A673 (cell line): ENCODE results near the gene C1orf167. TPM values are rescaled to one million over a fixed set of nuclear protein-coding genes. Genes with fewer than 3 reads are reported as not detected.
A peak's percentile ranks its signal among the peaks of the same experiment; 100 is the strongest.

Source experiments
- Bru-seq: library from RNA; stranded (reverse); fragments of 400-500 nt; gene quantifications from one replicate; lab custom pipeline; 2021; lab: Mats Ljungman, UMichigan
- BruChase-seq, 2 experiments: library from RNA; stranded (reverse); fragments of 400-500 nt; gene quantifications; one replicate each; lab custom pipeline; 2021; lab: Mats Ljungman, UMichigan
- BruUV-seq: library from RNA; stranded (reverse); fragments of 400-500 nt; replicated peaks from 2 replicates; lab custom pipeline; 2021; lab: Mats Ljungman, UMichigan
- CTCF ChIA-PET: fragments of 300-600 bp; sonication (Branson Sonifier 250); formaldehyde crosslinking; loops from one replicate; lab custom pipeline; 2022; ENCODE audit warnings: antibody characterized with exemption; lab: Charles Lee
- POLR2A ChIA-PET: fragments of 300-600 bp; sonication (Branson Sonifier 250); formaldehyde crosslinking; loops from one replicate; lab custom pipeline; 2022; ENCODE audit warnings: antibody characterized with exemption; ENCODE audit not compliant: low non-redundant PET; lab: Charles Lee
- DNase-seq: peaks from one replicate; pipeline ENCODE4 v3.0.0-alpha.2; 2015; ENCODE audit warnings: low spot score
- H3K27ac ChIP-seq: fragments of 200-600 bp; sonication (generic); 2 replicates; pipeline ENCODE4 v1.5.1; 2016; ENCODE audit warnings: mixed run types, low read depth, mild to moderate bottlenecking, mixed read lengths, antibody characterized with exemption, low read length; ENCODE audit not compliant: poor library complexity, severe bottlenecking
- H3K27me3 ChIP-seq: fragments of 200-600 bp; sonication (generic); replicated peaks from 2 replicates; pipeline ENCODE4 v1.6.1; 2017; ENCODE audit warnings: mixed run types, low read depth, mild to moderate bottlenecking, mixed read lengths, antibody characterized with exemption, low read length; ENCODE audit not compliant: insufficient read depth, poor library complexity
- H3K36me3 ChIP-seq: fragments of 200-600 bp; sonication (generic); 2 replicates; pipeline ENCODE4 v1.6.1; 2016; ENCODE audit warnings: mixed run types, mild to moderate bottlenecking, mixed read lengths, antibody characterized with exemption, low read length; ENCODE audit not compliant: insufficient read depth, poor library complexity, severe bottlenecking
- H3K4me1 ChIP-seq: fragments of 200-600 bp; sonication (generic); 2 replicates; pipeline ENCODE4 v1.6.1; 2017; ENCODE audit warnings: mixed run types, mild to moderate bottlenecking, mixed read lengths, antibody characterized with exemption, low read length; ENCODE audit not compliant: insufficient read depth, poor library complexity, severe bottlenecking
- H3K4me3 ChIP-seq: fragments of 200-600 bp; sonication (generic); 2 replicates; pipeline ENCODE4 v1.5.1; 2016; ENCODE audit warnings: low read depth, mixed run types, mild to moderate bottlenecking, mixed read lengths, low read length; ENCODE audit not compliant: poor library complexity, severe bottlenecking
- H3K9me3 ChIP-seq: fragments of 200-600 bp; sonication (generic); 2 replicates; pipeline ENCODE4 v1.6.1; 2016; ENCODE audit warnings: mixed run types, low read depth, mild to moderate bottlenecking, mixed read lengths, antibody characterized with exemption, low read length; ENCODE audit not compliant: poor library complexity, severe bottlenecking
- EZH2 ChIP-seq: fragments of 200-600 bp; sonication (generic); IDR thresholded peaks from 2 replicates; pipeline ENCODE4 v1.6.1; 2017; ENCODE audit warnings: borderline replicate concordance, low read depth, mild to moderate bottlenecking, mixed read lengths, antibody characterized with exemption, low read length; ENCODE audit not compliant: poor library complexity, severe bottlenecking
- intact Hi-C: fragments of 100-400 bp; cut with micrococcal nuclease; formaldehyde crosslinking; loops from one replicate; pipeline ENCODE4 v1.10.0; 2022; ENCODE audit not compliant: unreplicated experiment
- long read RNA-seq: library from polyadenylated mRNA; stranded (forward); transcript quantifications from one replicate; pipeline ENCODE4 v2.0.0, GENCODE V29; 2022
- total RNA-seq: library from RNA; stranded (reverse); gene quantifications from 2 replicates; pipeline ENCODE4 v1.2.3, GENCODE V29; 2021
- TF ChIP-seq, protein P1 (sequence below): fragments of 300-800, 200-600 bp; sonication (generic); conservative IDR thresholded peaks from 2 replicates; pipeline ENCODE4 v1.5.1; 2017; ENCODE audit warnings: low read depth, mild to moderate bottlenecking, antibody characterized with exemption, low read length, moderate library complexity, mixed read lengths

C1orf167 gene, protein sequence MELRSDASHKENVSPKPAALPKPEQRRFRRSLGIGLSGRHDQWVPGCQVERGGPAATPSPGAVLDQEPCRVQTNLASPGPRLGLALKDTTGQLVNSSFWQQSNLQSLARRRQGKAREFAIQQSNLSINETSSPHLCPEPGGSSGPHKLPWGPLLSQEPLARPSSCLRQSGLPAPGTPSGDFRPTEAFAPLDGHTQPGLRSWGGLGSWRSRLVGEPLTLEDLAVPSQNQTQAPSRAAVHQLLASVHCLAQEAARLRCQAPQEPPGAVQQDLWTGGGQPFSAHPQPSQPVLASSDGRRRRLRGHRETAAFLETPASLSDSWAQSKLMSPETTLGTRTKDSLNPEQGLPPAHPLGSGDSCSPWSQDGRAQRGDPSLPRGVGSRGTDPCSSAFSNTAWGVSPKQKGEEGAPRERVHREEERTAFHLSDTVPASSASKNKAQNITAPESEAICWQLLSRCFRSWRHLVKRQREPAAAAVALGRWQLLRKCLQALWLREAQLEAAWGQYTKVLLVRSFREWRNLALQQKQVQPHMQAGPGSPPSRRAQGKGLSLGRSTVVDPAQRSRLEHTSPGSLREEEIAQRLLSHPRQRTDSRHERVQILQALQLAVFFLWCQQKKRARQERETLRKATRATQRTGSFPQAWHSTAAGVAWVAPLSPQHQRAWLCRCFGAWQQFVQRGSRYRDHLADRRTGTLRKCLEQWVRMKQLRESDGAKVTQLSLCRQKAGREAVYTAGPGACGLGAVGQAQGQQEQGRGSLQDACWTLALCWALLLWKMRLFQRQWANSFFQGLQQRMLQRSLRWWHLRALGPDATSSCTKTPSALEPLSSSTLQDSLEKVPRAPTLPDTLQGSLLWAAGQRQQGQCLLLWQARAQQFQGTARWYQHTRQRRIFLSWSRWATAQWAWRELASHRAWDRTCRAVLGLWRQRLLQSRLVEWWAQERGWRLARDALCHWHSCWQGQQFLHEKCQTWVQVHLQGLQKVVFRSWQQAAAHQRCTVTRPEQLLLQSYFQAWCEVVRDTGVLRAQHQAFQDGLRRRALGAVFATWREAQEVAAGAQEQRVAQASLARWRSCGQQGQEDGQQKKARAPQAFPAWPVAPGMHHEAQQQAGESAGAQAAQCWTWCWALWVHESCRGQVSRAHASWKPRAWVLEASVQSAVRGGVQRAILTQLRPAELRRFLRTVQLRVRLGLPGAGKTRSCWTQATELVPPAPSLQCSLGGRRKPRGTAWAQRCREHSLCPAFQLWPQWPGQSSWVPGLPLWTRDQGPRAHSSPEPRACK (N-terminal part only)
- total RNA-seq (not detected in 2 replicates), Bru-seq, nascent RNA (percentile 9 among the genes with signal in this experiment), BruChase-seq, experiment 1, labeled RNA remaining after a 2-hour chase (not detected), BruChase-seq, experiment 2, labeled RNA remaining after a 6-hour chase (not detected)
- long read RNA-seq = 0 reads

DNA sequence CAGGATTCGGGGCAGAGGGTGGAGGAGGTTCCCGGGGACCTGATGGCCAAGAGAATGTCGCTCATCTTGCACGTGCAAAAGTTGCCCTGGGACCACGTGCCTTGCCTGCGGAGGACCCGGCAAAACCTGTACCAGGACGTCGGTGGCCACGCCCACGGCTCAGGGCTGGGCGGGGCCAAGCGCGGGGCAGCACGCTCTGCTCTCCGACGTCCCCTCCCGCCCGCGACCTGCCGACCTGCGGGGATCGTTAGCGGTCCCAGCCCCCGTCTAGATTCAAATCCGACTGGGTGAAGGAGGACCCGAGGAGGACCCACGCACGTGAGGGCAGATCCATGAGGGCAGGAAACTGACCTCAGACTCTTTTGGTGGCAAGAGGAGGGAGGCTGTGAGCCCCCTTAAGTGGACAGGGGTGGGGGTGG, at the start of gene C1orf167:
TSS of gene C1orf167 (plus strand) at position 206 of the 419 bp plus-strand sequence. CDS start 2,208 bp downstream, outside the sequence.
- POLR2A ChIA-PET = no interaction called here

DNA sequence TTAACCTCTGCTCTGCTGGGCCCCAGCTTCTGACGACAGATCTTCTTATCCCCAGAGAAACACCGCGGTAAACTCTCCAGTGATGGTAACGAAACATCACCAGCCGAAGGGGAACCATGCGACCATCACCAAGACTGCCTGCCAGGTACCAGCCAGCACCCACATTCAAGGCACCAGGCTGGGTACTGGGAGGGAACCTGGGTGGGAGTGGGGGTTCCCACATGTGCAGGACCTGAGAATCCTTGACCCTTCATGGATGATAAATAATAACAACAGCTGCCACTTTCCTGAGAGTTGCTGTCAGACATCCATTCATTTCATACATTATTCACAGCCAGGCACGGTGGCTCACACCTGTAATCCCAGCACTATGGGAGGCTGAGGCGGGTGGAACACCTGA, 49.7 kb upstream of the C1orf167 start:
- Histone ChIP-seq H3K4me1 (peaks cover 15% of the 10 kb centered on the region), H3K27me3 (no peaks in the 10 kb centered on the region), H3K9me3 (no peaks in the 10 kb centered on the region), H3K36me3 (no peaks in the 10 kb centered on the region), H3K27ac (no peak overlapping the region), H3K4me3 (no peak overlapping the region)
- intact Hi-C loops = no loop called here
- no TSS peak for BruUV-seq
- no peak for DNase-seq
- POLR2A ChIA-PET = no interaction called here
- CTCF ChIA-PET = no interaction called here
- no peak for TF ChIP-seq EZH2
- TF ChIP-seq, protein P1, sequence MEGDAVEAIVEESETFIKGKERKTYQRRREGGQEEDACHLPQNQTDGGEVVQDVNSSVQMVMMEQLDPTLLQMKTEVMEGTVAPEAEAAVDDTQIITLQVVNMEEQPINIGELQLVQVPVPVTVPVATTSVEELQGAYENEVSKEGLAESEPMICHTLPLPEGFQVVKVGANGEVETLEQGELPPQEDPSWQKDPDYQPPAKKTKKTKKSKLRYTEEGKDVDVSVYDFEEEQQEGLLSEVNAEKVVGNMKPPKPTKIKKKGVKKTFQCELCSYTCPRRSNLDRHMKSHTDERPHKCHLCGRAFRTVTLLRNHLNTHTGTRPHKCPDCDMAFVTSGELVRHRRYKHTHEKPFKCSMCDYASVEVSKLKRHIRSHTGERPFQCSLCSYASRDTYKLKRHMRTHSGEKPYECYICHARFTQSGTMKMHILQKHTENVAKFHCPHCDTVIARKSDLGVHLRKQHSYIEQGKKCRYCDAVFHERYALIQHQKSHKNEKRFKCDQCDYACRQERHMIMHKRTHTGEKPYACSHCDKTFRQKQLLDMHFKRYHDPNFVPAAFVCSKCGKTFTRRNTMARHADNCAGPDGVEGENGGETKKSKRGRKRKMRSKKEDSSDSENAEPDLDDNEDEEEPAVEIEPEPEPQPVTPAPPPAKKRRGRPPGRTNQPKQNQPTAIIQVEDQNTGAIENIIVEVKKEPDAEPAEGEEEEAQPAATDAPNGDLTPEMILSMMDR = no peak

More for the DNA sequence above, at the start of gene C1orf167:
- no peak for DNase-seq
- Histone ChIP-seq H3K4me3 (no peak within 1 kb of the TSS), H3K36me3 (no peaks in the 10 kb centered on the region), H3K27me3 (no peaks in the 10 kb centered on the region), H3K27ac (no peak within 1 kb of the TSS), H3K4me1 (no peaks in the 10 kb centered on the region), H3K9me3 (no peaks in the 10 kb centered on the region)
- BruUV-seq = no TSS peak
- TF ChIP-seq, protein P1 = no peak
- TF ChIP-seq EZH2 = no peak
- CTCF ChIA-PET = no interaction called here
- intact Hi-C loops = no loop called here

DNA sequence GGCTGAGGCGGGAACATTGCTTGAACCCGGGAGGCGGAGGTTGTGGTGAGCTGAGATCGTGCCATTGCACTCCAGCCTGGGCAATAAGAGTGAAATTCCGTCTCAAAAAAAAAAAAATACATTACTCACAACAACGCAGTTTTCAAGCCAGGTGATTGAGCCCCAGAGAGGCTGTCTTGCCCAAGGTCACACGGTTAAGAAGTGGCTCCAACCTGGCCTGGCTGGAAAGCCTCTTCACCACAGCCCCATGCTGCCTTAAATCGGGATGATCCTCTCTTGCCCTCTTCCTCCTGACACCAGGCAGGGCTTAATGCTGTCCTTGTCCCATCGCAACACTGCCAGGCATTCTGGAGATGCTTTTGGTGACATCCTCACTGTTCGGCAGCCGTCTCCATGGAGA, 48.9 kb upstream of the C1orf167 start:
- Histone ChIP-seq H3K36me3 (no peaks in the 10 kb centered on the region), H3K4me1 (peaks cover 7% of the 10 kb centered on the region), H3K9me3 (no peaks in the 10 kb centered on the region), H3K4me3 (no peak overlapping the region), H3K27me3 (no peaks in the 10 kb centered on the region), H3K27ac (no peak overlapping the region)
- intact Hi-C loops = no loop called here
- no peak for DNase-seq
- no TSS peak for BruUV-seq
- no peak for TF ChIP-seq EZH2
- TF ChIP-seq, protein P1 = no peak
- ChIA-PET CTCF (no interaction called here), POLR2A (no interaction called here)
